Measurements from ENCODE around the gene MCRS1.

DNA sequence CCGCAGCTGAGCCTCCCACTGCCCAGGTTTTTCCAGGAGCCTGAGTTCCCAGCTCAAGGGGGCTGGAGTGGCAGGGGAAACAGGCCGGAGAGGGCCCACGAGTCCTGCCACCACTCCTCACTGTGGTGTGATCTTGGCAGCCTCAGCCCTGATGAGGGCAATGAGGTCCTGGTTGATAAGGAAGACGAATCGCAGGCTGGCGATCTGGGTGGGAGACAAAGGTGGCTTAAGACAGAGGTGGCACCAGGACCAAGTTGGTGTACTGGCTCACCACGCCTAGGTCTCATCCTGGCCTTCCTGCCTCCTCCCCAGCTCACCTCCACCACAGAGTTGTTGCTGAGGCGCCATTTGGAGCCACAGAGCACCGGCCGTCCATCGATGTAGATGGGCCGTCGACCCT, 9.4 kb downstream of the MCRS1 start:
- TF ChIP-seq TAF1 (IDR thresholded peaks at IDR 0.05; ENCODE audit: low read depth): no peak
- no peak for TF ChIP-seq EZH2 (IDR thresholded peaks at IDR 0.05; ENCODE audit: borderline replicate concordance, insufficient read depth, low read length, poor library complexity, severe bottlenecking)
- TF ChIP-seq CTCF (IDR thresholded peaks at IDR 0.05; ENCODE audit: poor library complexity, severe bottlenecking): no peak
- TF ChIP-seq POLR2AphosphoS5 (IDR thresholded peaks at IDR 0.05): no peak
- TF ChIP-seq, protein P1, sequence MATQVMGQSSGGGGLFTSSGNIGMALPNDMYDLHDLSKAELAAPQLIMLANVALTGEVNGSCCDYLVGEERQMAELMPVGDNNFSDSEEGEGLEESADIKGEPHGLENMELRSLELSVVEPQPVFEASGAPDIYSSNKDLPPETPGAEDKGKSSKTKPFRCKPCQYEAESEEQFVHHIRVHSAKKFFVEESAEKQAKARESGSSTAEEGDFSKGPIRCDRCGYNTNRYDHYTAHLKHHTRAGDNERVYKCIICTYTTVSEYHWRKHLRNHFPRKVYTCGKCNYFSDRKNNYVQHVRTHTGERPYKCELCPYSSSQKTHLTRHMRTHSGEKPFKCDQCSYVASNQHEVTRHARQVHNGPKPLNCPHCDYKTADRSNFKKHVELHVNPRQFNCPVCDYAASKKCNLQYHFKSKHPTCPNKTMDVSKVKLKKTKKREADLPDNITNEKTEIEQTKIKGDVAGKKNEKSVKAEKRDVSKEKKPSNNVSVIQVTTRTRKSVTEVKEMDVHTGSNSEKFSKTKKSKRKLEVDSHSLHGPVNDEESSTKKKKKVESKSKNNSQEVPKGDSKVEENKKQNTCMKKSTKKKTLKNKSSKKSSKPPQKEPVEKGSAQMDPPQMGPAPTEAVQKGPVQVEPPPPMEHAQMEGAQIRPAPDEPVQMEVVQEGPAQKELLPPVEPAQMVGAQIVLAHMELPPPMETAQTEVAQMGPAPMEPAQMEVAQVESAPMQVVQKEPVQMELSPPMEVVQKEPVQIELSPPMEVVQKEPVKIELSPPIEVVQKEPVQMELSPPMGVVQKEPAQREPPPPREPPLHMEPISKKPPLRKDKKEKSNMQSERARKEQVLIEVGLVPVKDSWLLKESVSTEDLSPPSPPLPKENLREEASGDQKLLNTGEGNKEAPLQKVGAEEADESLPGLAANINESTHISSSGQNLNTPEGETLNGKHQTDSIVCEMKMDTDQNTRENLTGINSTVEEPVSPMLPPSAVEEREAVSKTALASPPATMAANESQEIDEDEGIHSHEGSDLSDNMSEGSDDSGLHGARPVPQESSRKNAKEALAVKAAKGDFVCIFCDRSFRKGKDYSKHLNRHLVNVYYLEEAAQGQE (IDR thresholded peaks at IDR 0.05; ENCODE audit: borderline replicate concordance): no peak
- TF ChIP-seq RAD21 (conservative IDR thresholded peaks at IDR 0.05): no peak
- no peak for TF ChIP-seq MXI1 (conservative IDR thresholded peaks at IDR 0.05; ENCODE audit: poor library complexity, severe bottlenecking)
- no peak for TF ChIP-seq EP300 (conservative IDR thresholded peaks at IDR 0.05; ENCODE audit: poor library complexity, severe bottlenecking)

Data from neural cell (in vitro differentiated cells).